ENCODE data around the gene OR8B3.

Gene OR8B3

GRCh38 chr11:124398924-124399323 is at the start of gene OR8B3:
Gene OR8B3, minus strand, starts transcription at chr11:124399024. Its CDS starts 1,673 bp downstream, at chr11:124397351.
- no peaks in the 10 kb centered on the region for H3K4me1 Mint-ChIP-seq
- H3K27me3 Mint-ChIP-seq, result no peaks in the 10 kb centered on the region
- ATAC-seq (replicated peaks; ENCODE audit: extremely low read depth, poor library complexity, severe bottlenecking), result no peak
- H3K4me3 Mint-ChIP-seq, result no peak within 1 kb of the TSS
- peaks cover 5% of the 10 kb centered on the region for H3K9me3 Mint-ChIP-seq
- no peaks in the 10 kb centered on the region for H3K36me3 Mint-ChIP-seq (ENCODE audit: insufficient read depth)
- H3K27ac Mint-ChIP-seq (ENCODE audit: low read depth), result no peak within 1 kb of the TSS
- no peak for DNase-seq (ENCODE audit: low spot score in 2 of 2)

- H3K9me3 Mint-ChIP-seq, result peaks cover 8% of the 10 kb centered on the region
- DNase-seq (ENCODE audit: low spot score in 2 of 2) (no peak), ATAC-seq (replicated peaks; ENCODE audit: extremely low read depth, poor library complexity, severe bottlenecking) (no peak)
- no peak overlapping the region for H3K4me3 Mint-ChIP-seq
- no peak overlapping the region for H3K27ac Mint-ChIP-seq (ENCODE audit: low read depth)
- H3K4me1 Mint-ChIP-seq, result no peaks in the 10 kb centered on the region
- no peaks in the 10 kb centered on the region for H3K36me3 Mint-ChIP-seq (ENCODE audit: insufficient read depth)
- no peaks in the 10 kb centered on the region for H3K27me3 Mint-ChIP-seq
Measured at GRCh38 chr11:124446916-124447315, 48.1 kb upstream of the OR8B3 start.

GRCh38 chr11:124445646-124446150 is 46.9 kb upstream of the OR8B3 start, which contains the start of gene OR8B8:
Gene OR8B8, minus strand, starts transcription at chr11:124445696. Its CDS starts 4,611 bp downstream, at chr11:124441085.
- Mint-ChIP-seq H3K27ac (ENCODE audit: low read depth) (no peak within 1 kb of the TSS), H3K9me3 (peaks cover under 1% of the 10 kb centered on the region), H3K4me1 (no peaks in the 10 kb centered on the region), H3K36me3 (ENCODE audit: insufficient read depth) (no peaks in the 10 kb centered on the region), H3K4me3 (no peak within 1 kb of the TSS), H3K27me3 (peaks cover 4% of the 10 kb centered on the region)
- no peak for ATAC-seq (replicated peaks; ENCODE audit: extremely low read depth, poor library complexity, severe bottlenecking)
- DNase-seq (ENCODE audit: low spot score in 2 of 2), result no peak

- peaks cover 17% of the 10 kb centered on the region for H3K27me3 Mint-ChIP-seq
- no peak overlapping the region for H3K4me3 Mint-ChIP-seq
- H3K9me3 Mint-ChIP-seq, result peaks cover 9% of the 10 kb centered on the region
- no peaks in the 10 kb centered on the region for H3K4me1 Mint-ChIP-seq
- no peak overlapping the region for H3K27ac Mint-ChIP-seq (ENCODE audit: low read depth)
- DNase-seq (ENCODE audit: low spot score in 2 of 2), result no peak
- ATAC-seq (replicated peaks; ENCODE audit: extremely low read depth, poor library complexity, severe bottlenecking), result no peak
- no peaks in the 10 kb centered on the region for H3K36me3 Mint-ChIP-seq (ENCODE audit: insufficient read depth)
Measured at GRCh38 chr11:124442847-124443246, 44.0 kb upstream of the OR8B3 start.

GRCh38 chr11:124442442-124442841 is 43.6 kb upstream of the OR8B3 start:
- peaks cover 17% of the 10 kb centered on the region for H3K27me3 Mint-ChIP-seq
- H3K9me3 Mint-ChIP-seq, result peaks cover 9% of the 10 kb centered on the region
- H3K4me1 Mint-ChIP-seq, result no peaks in the 10 kb centered on the region
- ATAC-seq (replicated peaks; ENCODE audit: extremely low read depth, poor library complexity, severe bottlenecking) (no peak), DNase-seq (ENCODE audit: low spot score in 2 of 2) (no peak)
- no peaks in the 10 kb centered on the region for H3K36me3 Mint-ChIP-seq (ENCODE audit: insufficient read depth)
- H3K4me3 Mint-ChIP-seq, result no peak overlapping the region
- H3K27ac Mint-ChIP-seq (ENCODE audit: low read depth), result no peak overlapping the region

- no peak for DNase-seq (ENCODE audit: low spot score in 2 of 2)
- Mint-ChIP-seq H3K36me3 (ENCODE audit: insufficient read depth) (no peaks in the 10 kb centered on the region), H3K4me3 (no peak overlapping the region), H3K4me1 (no peaks in the 10 kb centered on the region), H3K9me3 (peaks cover 9% of the 10 kb centered on the region), H3K27me3 (peaks cover 17% of the 10 kb centered on the region), H3K27ac (ENCODE audit: low read depth) (no peak overlapping the region)
- ATAC-seq (replicated peaks; ENCODE audit: extremely low read depth, poor library complexity, severe bottlenecking), result no peak
Measured at GRCh38 chr11:124441519-124441918, 42.7 kb upstream of the OR8B3 start.

GRCh38 chr11:124441081-124441480 is 42.3 kb upstream of the OR8B3 start:
- DNase-seq (ENCODE audit: low spot score in 2 of 2) (no peak), ATAC-seq (replicated peaks; ENCODE audit: extremely low read depth, poor library complexity, severe bottlenecking) (no peak)
- Mint-ChIP-seq H3K36me3 (ENCODE audit: insufficient read depth) (no peaks in the 10 kb centered on the region), H3K9me3 (peaks cover 9% of the 10 kb centered on the region), H3K4me1 (no peaks in the 10 kb centered on the region), H3K4me3 (no peak overlapping the region), H3K27me3 (peaks cover 17% of the 10 kb centered on the region), H3K27ac (ENCODE audit: low read depth) (no peak overlapping the region)

- Mint-ChIP-seq H3K27me3 (peaks cover 17% of the 10 kb centered on the region), H3K36me3 (ENCODE audit: insufficient read depth) (no peaks in the 10 kb centered on the region), H3K27ac (ENCODE audit: low read depth) (no peak overlapping the region), H3K4me1 (no peaks in the 10 kb centered on the region), H3K9me3 (peaks cover 9% of the 10 kb centered on the region), H3K4me3 (no peak overlapping the region)
- DNase-seq (ENCODE audit: low spot score in 2 of 2) (no peak), ATAC-seq (replicated peaks; ENCODE audit: extremely low read depth, poor library complexity, severe bottlenecking) (no peak)
Measured at GRCh38 chr11:124440608-124441007, 41.8 kb upstream of the OR8B3 start.

GRCh38 chr11:124434699-124435098 is 35.9 kb upstream of the OR8B3 start:
- no peak for ATAC-seq (replicated peaks; ENCODE audit: extremely low read depth, poor library complexity, severe bottlenecking)
- Mint-ChIP-seq H3K4me3 (no peak overlapping the region), H3K4me1 (no peaks in the 10 kb centered on the region), H3K27ac (ENCODE audit: low read depth) (no peak overlapping the region), H3K27me3 (peaks cover 21% of the 10 kb centered on the region), H3K36me3 (ENCODE audit: insufficient read depth) (no peaks in the 10 kb centered on the region), H3K9me3 (peaks cover 2% of the 10 kb centered on the region)
- DNase-seq (ENCODE audit: low spot score in 2 of 2), result no peak

- no peak for ATAC-seq (replicated peaks; ENCODE audit: extremely low read depth, poor library complexity, severe bottlenecking)
- H3K4me1 Mint-ChIP-seq, result no peaks in the 10 kb centered on the region
- H3K4me3 Mint-ChIP-seq, result no peak overlapping the region
- H3K27me3 Mint-ChIP-seq, result peaks cover 11% of the 10 kb centered on the region
- DNase-seq (ENCODE audit: low spot score in 2 of 2), result no peak
- H3K27ac Mint-ChIP-seq (ENCODE audit: low read depth), result no peak overlapping the region
- H3K9me3 Mint-ChIP-seq, result peaks cover 11% of the 10 kb centered on the region
- no peaks in the 10 kb centered on the region for H3K36me3 Mint-ChIP-seq (ENCODE audit: insufficient read depth)
Measured at GRCh38 chr11:124429599-124429998, 30.8 kb upstream of the OR8B3 start.

GRCh38 chr11:124424384-124424921 is 25.6 kb upstream of the OR8B3 start, which contains the start of gene OR8B4:
Gene OR8B4, minus strand, starts transcription at chr11:124424871. Its CDS starts 0 bp downstream, at chr11:124424871.
- Mint-ChIP-seq H3K27me3 (peaks cover 52% of the 10 kb centered on the region), H3K4me1 (no peaks in the 10 kb centered on the region), H3K27ac (ENCODE audit: low read depth) (no peak within 1 kb of the TSS), H3K9me3 (peaks cover 6% of the 10 kb centered on the region), H3K4me3 (no peak within 1 kb of the TSS), H3K36me3 (ENCODE audit: insufficient read depth) (peaks cover 2% of the 10 kb centered on the region)
- ATAC-seq (replicated peaks; ENCODE audit: extremely low read depth, poor library complexity, severe bottlenecking) (no peak), DNase-seq (ENCODE audit: low spot score in 2 of 2) (no peak)

- H3K36me3 Mint-ChIP-seq (ENCODE audit: insufficient read depth), result peaks cover 2% of the 10 kb centered on the region
- ATAC-seq (replicated peaks; ENCODE audit: extremely low read depth, poor library complexity, severe bottlenecking) (no peak), DNase-seq (ENCODE audit: low spot score in 2 of 2) (no peak)
- H3K4me3 Mint-ChIP-seq, result no peak overlapping the region
- H3K27me3 Mint-ChIP-seq, result peaks cover 58% of the 10 kb centered on the region
- H3K9me3 Mint-ChIP-seq, result no peaks in the 10 kb centered on the region
- no peak overlapping the region for H3K27ac Mint-ChIP-seq (ENCODE audit: low read depth)
- H3K4me1 Mint-ChIP-seq, result no peaks in the 10 kb centered on the region
Measured at GRCh38 chr11:124421043-124421442, 22.2 kb upstream of the OR8B3 start.

- no peaks in the 10 kb centered on the region for H3K36me3 Mint-ChIP-seq (ENCODE audit: insufficient read depth)
- H3K9me3 Mint-ChIP-seq, result no peaks in the 10 kb centered on the region
- no peak for ATAC-seq (replicated peaks; ENCODE audit: extremely low read depth, poor library complexity, severe bottlenecking)
- peaks cover 27% of the 10 kb centered on the region for H3K27me3 Mint-ChIP-seq
- DNase-seq (ENCODE audit: low spot score in 2 of 2), result no peak
- no peak overlapping the region for H3K27ac Mint-ChIP-seq (ENCODE audit: low read depth)
- H3K4me3 Mint-ChIP-seq, result no peak overlapping the region
- H3K4me1 Mint-ChIP-seq, result no peaks in the 10 kb centered on the region
Measured at GRCh38 chr11:124415356-124415923, 16.6 kb upstream of the OR8B3 start.

Measured in central memory CD8-positive, alpha-beta T cell (primary cell).